NB4 (cell line): Measurements from ENCODE around the gene GSC2.

Source experiments
- POLR2A ChIP-seq: IDR thresholded peaks from 2 replicates; pipeline ENCODE4 v1.6.1; 2011; ENCODE audit warnings: mild to moderate bottlenecking; ENCODE audit not compliant: insufficient read length; ENCODE audit errors: extremely low read depth
- TF ChIP-seq, protein P1 (sequence below): IDR thresholded peaks from one replicate; pipeline ENCODE4 v1.5.1; 2012; ENCODE audit warnings: low read depth, low read length

DNA sequence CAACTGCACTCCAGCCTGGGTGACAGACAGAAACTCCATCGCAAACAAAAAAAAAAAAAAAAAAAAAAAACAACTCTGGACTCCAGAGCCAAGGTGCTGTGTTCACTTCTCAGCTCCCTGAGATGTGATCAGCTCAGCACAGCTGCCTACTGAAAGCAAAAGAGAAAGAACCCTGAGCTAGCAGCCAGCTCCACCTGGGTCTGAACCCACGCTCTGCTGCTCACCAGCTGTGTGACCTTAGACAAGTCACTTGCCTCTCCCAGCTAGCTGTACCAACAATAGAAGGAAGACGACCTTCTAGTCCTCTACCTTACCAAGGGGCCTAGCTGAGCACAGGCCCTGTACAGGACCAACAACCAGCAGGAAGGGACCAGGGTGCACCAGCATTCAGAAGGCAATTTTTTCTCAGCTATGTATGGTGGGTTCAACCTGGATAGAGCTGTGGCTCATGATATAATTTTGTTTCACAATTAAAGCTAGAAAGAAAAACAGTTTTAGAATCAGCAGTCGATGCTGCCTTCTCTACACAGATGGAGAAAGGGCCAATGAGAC is 31.7 kb downstream of the GSC2 start:
- TF ChIP-seq POLR2A, result no peak
- TF ChIP-seq, protein P1, sequence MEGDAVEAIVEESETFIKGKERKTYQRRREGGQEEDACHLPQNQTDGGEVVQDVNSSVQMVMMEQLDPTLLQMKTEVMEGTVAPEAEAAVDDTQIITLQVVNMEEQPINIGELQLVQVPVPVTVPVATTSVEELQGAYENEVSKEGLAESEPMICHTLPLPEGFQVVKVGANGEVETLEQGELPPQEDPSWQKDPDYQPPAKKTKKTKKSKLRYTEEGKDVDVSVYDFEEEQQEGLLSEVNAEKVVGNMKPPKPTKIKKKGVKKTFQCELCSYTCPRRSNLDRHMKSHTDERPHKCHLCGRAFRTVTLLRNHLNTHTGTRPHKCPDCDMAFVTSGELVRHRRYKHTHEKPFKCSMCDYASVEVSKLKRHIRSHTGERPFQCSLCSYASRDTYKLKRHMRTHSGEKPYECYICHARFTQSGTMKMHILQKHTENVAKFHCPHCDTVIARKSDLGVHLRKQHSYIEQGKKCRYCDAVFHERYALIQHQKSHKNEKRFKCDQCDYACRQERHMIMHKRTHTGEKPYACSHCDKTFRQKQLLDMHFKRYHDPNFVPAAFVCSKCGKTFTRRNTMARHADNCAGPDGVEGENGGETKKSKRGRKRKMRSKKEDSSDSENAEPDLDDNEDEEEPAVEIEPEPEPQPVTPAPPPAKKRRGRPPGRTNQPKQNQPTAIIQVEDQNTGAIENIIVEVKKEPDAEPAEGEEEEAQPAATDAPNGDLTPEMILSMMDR, result no peak
